ENCODE results near the gene SLC16A10.

- TF ChIP-seq CTCF (IDR thresholded peaks at IDR 0.05) (no peak), POLR2A (IDR thresholded peaks at IDR 0.05) (no peak)
These were observed 40.1 kb upstream of the SLC16A10 start for GRCh38 chr6:111047244-111047643.

All from thyroid gland (tissue), 4 donors.